Adrenal gland (tissue), 12 donors: Measurements from ENCODE around the gene MS4A13. TPM values are rescaled to one million over a fixed set of nuclear protein-coding genes. Genes with fewer than 3 reads are reported as not detected.

Experiments
- DNase-seq, 7 donors: peaks; one replicate each; pipeline ENCODE4 v3.0.0-alpha.2; 2019 to 2020
- H3K27ac ChIP-seq, 5 donors: fragments of 200-600 bp; sonication (generic) in 4 of 5; 1 replicate in 3 of 5; 2 replicates in 2 of 5; pipeline versions ENCODE4 v1.5.1 to v1.8.0; 2016 to 2020; ENCODE audit warnings: mild to moderate bottlenecking in 1 of 5
- H3K27me3 ChIP-seq: fragments of 200-600 bp; 2 replicates; pipeline ENCODE4 v1.8.0; 2021
- H3K36me3 ChIP-seq, 2 donors: fragments of 200-600 bp; replicated peaks in 1 of 2; 1 replicate in 1 of 2; 2 replicates in 1 of 2; pipeline versions ENCODE4 v1.5.1 to v1.8.0; 2018 to 2022
- H3K4me1 ChIP-seq, 2 donors: fragments of 200-600 bp; replicated peaks in 1 of 2; 1 replicate in 1 of 2; 2 replicates in 1 of 2; pipeline versions ENCODE4 v1.5.1 to v1.8.0; 2018 to 2021
- H3K4me3 ChIP-seq, 4 donors: fragments of 200-600 bp; sonication (generic) in 3 of 4; one replicate each; pipeline ENCODE4 v1.5.1; 2016 to 2018
- H3K9me3 ChIP-seq, 3 donors: fragments of 200-600 bp; sonication (generic) in 1 of 3; replicated peaks in 1 of 3; 1 replicate in 2 of 3; 2 replicates in 1 of 3; pipeline versions ENCODE4 v1.5.1 to v1.8.0; 2016 to 2021
- CTCF ChIP-seq, 6 experiments: fragments of 450-650 bp in 4 of 6; fragments of 200-600 bp in 2 of 6; sonication (generic) in 1 of 6; IDR thresholded peaks; 1 replicate in 5 of 6; 2 replicates in 1 of 6; pipeline versions ENCODE4 v1.5.1 to v1.8.0; 2016 to 2021; ENCODE audit warnings: antibody characterized with exemption in 6 of 6, mild to moderate bottlenecking in 2 of 6, moderate library complexity in 1 of 6
- POLR2A ChIP-seq, 2 donors: fragments of 450-650 bp; IDR thresholded peaks; one replicate each; pipeline ENCODE4 v1.6.1; 2017; ENCODE audit warnings: antibody characterized with exemption in 2 of 2, mild to moderate bottlenecking in 2 of 2, moderate library complexity in 1 of 2
- WGBS, 4 donors: extraction: QIAGEN DNeasy Blood & Tissue Kit in 2 of 4; methylation state at CpG; one replicate each; pipeline versions ENCODE4 v1.1.5 to v1.1.7; 2013 to 2017; 5-methylcytosine and 5-hydroxymethylcytosine counted together
- intact Hi-C, 2 donors: fragments of 100-400 bp; cut with DNase I; formaldehyde crosslinking; loops; one replicate each; pipeline versions ENCODE4 v1.14.1 to v1.15.0; 2022 to 2023
- polyA plus RNA-seq, 3 donors: library from polyadenylated mRNA; stranded (reverse); fragments of 200-250 nt in 2 of 3; fragments of 350-450 nt in 1 of 3; fragmentation: Illumina TruSeq in 1 of 3; extraction: RNeasy Lipid Tissue Mini Kit (QIAGEN cat#74804) in 1 of 3; gene quantifications; one replicate each; pipeline ENCODE4 v1.2.3, GENCODE V29; 2013 to 2014
- total RNA-seq, 9 donors: library from RNA; depleted of rRNA in 4 of 9; stranded (reverse); fragments of >200 nt in 4 of 9; fragments of 120-200 nt in 1 of 9; fragmentation: NEBNext Ultra II Directional in 1 of 9; extraction: Animal tissue kit (Norgen Biotek cat#: 25700) in 1 of 9; gene quantifications; one replicate each; pipeline versions ENCODE4 v1.1.0 to v1.2.4, GENCODE V29; 2013 to 2023
- donor health status: healthy with polysubstance abuse.
- donor health status: Bipolar disorder and iron deficiency.
- donor health status: DM: yes; HTN: yes; CAD: no.
- donor health status: DM: no; HTN: no; CAD: no.
- donor health status: DM: no; HTN: no; CAD: no.
- donor health status: DM: yes; HTN: yes; CAD: no.

The MS4A13 gene
- total and polyA plus RNA-seq, 12 donors: not detected

GRCh38 chr11:60544077-60544476, 28.9 kb downstream of the MS4A13 start:
- TF ChIP-seq CTCF (IDR thresholded peaks at IDR 0.05) (no peak), POLR2A (IDR thresholded peaks at IDR 0.05) (no peak)
- intact Hi-C loops: no loop called here
- H3K36me3 ChIP-seq: no peaks in the 10 kb centered on the region
- no peaks in the 10 kb centered on the region for H3K27me3 ChIP-seq
- 56 to 74% (median 68%) methylated on average over 5 of the region's 5 CpGs for WGBS, 4 donors
- DNase-seq: no peak
- H3K4me3 ChIP-seq: no peak overlapping the region
- no peak overlapping the region for H3K27ac ChIP-seq
- H3K9me3 ChIP-seq: peaks cover 0 to 7% (median 0%) of the 10 kb centered on the region in 3 donors
- no peaks in the 10 kb centered on the region for H3K4me1 ChIP-seq

GRCh38 chr11:60561254-60561653, 46.1 kb downstream of the MS4A13 start:
- Histone ChIP-seq H3K36me3 (no peaks in the 10 kb centered on the region), H3K4me1 (no peaks in the 10 kb centered on the region), H3K27me3 (no peaks in the 10 kb centered on the region), H3K27ac (no peak overlapping the region), H3K9me3 (no peaks in the 10 kb centered on the region), H3K4me3 (no peak overlapping the region)
- DNase-seq: no peak
- TF ChIP-seq POLR2A (IDR thresholded peaks at IDR 0.05) (no peak), CTCF (IDR thresholded peaks at IDR 0.05) (no peak)
- WGBS, 4 donors: 31 to 38% (median 34%) methylated on average over 2 of the region's 2 CpGs
- intact Hi-C loops: no loop called here

- Histone ChIP-seq H3K4me1 (no peaks in the 10 kb centered on the region), H3K27ac (no peak overlapping the region), H3K36me3 (no peaks in the 10 kb centered on the region), H3K4me3 (no peak overlapping the region), H3K27me3 (no peaks in the 10 kb centered on the region), H3K9me3 (no peaks in the 10 kb centered on the region)
- WGBS, 4 donors: 59 to 72% (median 62%) methylated on average over 6 to 8 of the region's 8 CpGs
- TF ChIP-seq CTCF (IDR thresholded peaks at IDR 0.05) (no peak), POLR2A (IDR thresholded peaks at IDR 0.05) (no peak)
- intact Hi-C loops: no loop called here
- DNase-seq: no peak
These were observed 48.5 kb downstream of the MS4A13 start for GRCh38 chr11:60563553-60564235.

- intact Hi-C loops: no loop called here
- WGBS, 4 donors: 51 to 91% (median 78%) methylated on average over 5 of the region's 5 CpGs
These were observed 51.6 kb downstream of the MS4A13 start for GRCh38 chr11:60566776-60567175.

More at GRCh38 chr11:60566776-60567175, 51.6 kb downstream of the MS4A13 start:
- no peaks in the 10 kb centered on the region for H3K36me3 ChIP-seq
- no peaks in the 10 kb centered on the region for H3K9me3 ChIP-seq
- H3K4me1 ChIP-seq: no peaks in the 10 kb centered on the region
- no peak overlapping the region for H3K27ac ChIP-seq
- no peaks in the 10 kb centered on the region for H3K27me3 ChIP-seq
- no peak overlapping the region for H3K4me3 ChIP-seq
- DNase-seq: no peak
- no peak for TF ChIP-seq CTCF (IDR thresholded peaks at IDR 0.05)
- TF ChIP-seq POLR2A (IDR thresholded peaks at IDR 0.05): no peak
